ENCODE results near the gene MAP4K4.
A peak's percentile ranks its signal among the peaks of the same experiment; 100 is the strongest.

Gene MAP4K4

DNA sequence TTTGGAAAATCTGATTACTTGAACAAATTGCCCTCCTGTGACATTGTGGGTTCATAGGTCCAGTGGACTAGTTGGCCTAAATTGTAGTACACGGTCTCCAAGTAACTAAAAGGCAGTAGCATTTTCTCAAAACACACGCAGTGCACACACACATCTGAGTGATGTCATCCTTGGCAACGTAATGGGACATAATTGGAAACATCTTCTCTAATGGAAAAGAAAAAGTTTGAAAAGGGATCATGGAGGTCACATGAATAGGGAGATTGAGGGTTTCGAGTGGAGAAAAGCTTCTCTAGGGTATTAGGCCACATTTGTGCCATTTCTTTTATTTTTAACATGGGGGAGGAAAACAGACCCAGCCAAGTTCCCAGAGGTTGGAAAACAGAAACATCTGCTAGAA, 93.3 kb downstream of the MAP4K4 start:
- peak; percentile 85 to 88 for DNase-seq (ENCODE audit: low read depth in 2 of 2)

DNA sequence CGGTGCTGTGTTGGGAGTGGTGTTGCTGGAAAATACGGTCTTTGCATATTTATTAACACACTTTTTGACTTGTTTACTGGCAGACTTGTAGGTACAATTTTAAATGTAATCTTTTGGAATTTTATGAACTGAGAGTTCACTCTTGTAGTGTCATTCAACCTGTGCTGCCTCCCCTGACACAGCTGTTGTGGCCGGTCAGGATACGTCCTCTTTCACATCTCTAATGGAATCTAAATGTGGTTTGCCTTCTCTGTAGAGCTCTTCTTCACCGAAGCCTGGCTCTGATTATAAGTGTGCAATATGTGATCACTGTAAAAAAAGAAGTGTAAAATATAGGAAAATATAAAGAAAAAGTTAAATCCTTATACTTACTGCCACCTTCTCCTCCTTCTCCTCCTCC, 94.7 kb downstream of the MAP4K4 start:
- DNase-seq (ENCODE audit: low read depth in 2 of 2) = no peak

DNA sequence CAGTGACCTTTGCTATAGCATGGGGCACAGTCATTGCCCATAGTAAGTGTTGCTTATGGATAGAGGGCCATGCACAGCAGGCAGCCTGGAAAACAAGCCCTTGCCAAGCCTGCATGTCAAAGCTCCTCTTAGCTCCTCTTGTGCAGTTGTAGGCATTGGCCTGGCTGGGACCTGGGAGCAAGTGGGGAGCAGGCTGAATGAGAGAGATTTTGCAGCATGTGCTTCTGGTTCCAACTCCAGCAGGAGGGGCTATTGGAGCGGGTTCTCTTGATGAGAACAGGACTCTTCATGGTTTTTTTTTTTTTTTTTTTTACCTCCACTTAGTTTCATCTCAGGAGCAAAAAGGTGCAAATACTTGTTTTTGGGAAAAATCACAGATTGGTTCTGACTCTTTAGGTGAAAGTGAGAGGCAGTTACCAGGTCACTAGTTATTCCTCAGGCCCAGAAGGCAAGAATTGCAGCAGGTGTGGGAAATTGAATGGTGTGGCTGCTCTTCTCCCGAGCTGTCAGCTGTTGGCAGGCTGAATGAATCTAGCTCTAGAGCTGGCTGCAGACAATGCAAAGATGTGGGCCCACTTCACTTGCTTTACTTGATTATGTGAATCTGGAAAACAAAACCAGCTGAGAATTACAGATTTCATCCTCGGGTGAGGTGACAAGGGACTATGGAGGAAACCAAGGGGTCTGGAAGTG, 95.9 kb downstream of the MAP4K4 start:
- no peak for DNase-seq (ENCODE audit: low read depth in 2 of 2)

DNA sequence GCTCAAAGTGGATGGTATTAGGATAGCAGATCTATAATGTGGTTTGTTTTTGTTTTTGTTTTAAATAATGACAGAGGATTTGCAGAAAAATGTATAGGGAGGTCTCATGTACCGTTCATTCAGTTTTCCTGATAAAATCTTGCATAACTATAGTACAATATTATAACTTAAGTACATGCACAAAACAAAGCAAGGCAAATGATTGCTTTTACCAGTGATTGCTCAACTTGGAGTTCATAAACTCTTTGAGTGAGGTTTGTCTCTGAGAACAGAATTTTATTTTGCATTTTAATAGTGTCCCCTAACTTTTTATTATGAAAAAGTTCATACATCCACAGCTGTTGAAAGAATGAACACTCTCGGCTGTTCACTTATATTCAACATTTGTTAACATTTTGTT, 96.6 kb downstream of the MAP4K4 start:
- no peak for DNase-seq (ENCODE audit: low read depth in 2 of 2)

DNA sequence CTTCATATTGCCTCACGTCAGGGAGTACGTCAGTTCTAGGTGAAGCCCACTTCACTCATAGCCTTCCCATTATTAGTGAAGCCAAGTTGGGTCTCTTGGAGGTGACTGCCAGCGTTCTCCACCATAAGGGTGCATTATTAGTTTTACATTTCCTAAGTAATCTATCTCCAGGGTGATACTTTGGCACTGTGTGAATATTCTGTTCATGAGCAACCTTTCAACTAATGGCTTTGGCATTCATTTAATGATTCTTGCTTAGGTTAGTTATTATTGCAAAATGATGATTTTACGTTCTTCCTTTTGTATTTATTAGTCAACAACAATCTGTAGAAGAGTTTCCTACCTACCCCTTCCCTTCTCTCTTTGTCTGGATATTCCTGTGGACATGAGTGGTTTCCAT, 97.5 kb downstream of the MAP4K4 start:
- no peak for DNase-seq (ENCODE audit: low read depth in 2 of 2)

DNA sequence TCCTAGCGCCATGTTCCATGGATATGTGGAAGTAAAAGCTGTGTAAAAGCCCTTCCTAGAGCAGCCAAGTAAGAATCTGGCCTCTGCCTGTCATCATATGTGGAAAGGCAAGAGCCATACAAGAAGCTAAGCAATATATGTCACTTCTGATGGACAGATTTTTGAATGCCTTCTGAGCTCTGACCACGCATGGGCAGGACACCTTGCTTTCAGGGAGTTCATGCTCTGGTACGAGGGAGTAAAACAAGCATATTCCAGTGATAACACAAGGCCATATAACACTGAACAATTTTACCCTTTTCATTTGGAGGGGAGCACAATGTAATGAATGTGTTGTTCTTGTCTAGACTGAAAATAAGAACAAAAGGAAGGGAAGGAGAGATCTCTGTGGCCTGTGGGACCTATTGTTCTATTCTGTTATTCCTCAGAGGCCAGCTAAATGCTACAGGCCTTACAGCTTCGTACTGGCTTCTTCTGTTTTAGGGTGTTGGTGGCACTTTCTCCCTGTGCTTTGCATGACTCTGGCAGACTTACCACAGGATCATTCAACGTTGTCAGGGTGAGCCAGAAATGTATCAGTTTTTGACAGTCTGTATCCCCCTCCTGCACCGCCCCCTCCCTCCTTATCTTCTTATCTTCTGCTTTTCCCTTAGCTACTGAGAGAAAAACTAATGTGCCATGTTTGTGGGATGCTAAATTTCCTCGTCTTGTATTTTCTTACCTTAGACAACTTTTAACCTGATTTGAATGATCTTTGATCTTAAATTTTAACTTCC, 99.5 kb downstream of the MAP4K4 start:
- no peak for DNase-seq (ENCODE audit: low read depth in 2 of 2)

DNA sequence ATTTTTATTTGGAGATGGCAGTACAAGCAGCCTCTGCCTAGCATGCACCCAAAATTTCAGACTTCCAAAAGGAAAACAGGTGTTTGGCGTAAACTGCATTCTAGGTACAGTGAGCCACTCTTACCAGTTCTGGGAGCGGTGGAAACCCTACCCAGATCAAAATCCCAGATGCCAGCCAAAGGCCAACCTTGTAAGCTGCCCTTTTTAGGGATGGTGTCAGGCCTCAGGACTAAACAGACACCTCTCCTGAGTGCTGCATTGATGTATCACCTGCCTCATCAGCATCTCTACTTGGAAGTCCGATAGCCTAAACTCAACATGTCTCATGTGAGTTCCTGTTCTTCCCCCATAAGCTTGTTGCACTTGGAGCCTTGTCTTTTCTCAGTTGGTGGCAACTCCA, 104.0 kb downstream of the MAP4K4 start:
- DNase-seq (ENCODE audit: low read depth in 2 of 2) = no peak

DNA sequence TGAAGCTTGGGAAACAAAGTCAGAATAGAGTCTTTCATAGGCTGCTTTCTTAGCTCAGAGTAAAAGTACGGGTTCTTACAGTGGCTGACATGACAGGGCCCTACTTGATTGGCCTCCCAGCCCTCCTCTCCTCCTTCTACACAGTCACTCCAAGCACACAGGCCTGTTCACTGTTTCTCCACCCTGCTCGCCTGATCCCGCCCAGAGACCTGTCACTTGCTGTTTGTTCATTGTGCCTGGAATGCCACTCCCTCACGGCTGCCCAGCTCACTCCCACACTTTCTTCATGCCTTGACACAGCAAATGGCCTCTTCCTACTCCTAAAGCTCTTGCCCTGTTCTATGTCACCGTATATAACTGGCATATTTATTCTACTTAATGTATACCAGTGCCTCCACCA, 104.8 kb downstream of the MAP4K4 start:
- DNase-seq (ENCODE audit: low read depth in 2 of 2) = no peak

DNA sequence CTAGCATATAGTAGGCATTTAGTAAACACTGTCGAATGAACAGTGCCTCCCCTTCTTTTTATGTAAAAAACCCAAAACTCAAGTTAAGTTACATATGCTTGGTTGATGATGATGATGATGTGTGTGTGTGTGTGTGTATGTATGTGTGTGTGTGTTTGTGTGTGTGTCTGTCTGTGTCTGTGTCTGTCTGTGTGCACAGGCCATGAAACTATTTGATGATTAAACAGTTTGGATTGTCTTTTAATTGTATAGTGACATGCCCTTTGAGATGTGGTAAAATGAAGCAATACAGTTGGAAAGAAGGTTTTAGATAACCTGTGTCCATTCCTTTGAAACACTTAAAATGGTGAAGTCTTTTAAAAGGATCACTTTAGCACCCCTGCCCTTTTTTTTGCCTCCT, 105.6 kb downstream of the MAP4K4 start:
- DNase-seq (ENCODE audit: low read depth in 2 of 2) = peak in 1 of 2 experiments; percentile 56

DNA sequence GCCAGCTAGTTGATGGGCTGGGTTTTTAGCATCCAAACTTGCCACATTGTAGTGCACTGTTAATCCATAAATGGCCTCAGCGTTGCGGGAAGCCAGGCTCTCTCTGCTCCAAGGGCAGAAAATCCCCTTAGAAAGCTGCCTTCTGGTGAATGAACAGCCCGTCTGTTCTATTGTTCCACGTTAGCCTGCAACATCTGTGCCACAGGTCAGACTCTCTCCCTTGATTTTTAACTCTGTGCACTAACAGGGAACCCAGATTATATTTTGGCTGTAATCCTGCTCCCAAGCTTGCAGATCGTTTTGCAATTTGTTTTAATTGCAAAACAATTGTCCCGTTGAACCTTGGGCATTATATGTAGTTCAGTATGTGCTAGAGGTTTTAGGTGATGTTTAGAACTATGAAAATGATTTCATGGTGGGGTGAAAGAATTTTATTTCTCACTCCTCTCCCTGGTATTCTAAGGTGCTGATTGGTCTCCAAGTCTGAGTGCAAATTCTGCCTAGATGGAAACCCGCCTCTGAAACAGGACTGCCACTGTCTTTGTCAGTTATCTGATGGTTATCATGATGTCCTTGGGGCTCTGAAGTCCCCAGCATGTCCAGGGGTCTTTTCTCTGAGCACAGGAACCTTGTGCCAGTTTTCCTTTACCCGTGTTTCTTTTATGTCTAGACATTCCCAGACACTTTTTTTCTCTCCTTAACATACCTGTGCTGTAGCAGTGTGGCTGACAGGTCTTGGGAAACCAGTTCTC, 106.6 kb downstream of the MAP4K4 start:
- no peak for DNase-seq (ENCODE audit: low read depth in 2 of 2)

DNA sequence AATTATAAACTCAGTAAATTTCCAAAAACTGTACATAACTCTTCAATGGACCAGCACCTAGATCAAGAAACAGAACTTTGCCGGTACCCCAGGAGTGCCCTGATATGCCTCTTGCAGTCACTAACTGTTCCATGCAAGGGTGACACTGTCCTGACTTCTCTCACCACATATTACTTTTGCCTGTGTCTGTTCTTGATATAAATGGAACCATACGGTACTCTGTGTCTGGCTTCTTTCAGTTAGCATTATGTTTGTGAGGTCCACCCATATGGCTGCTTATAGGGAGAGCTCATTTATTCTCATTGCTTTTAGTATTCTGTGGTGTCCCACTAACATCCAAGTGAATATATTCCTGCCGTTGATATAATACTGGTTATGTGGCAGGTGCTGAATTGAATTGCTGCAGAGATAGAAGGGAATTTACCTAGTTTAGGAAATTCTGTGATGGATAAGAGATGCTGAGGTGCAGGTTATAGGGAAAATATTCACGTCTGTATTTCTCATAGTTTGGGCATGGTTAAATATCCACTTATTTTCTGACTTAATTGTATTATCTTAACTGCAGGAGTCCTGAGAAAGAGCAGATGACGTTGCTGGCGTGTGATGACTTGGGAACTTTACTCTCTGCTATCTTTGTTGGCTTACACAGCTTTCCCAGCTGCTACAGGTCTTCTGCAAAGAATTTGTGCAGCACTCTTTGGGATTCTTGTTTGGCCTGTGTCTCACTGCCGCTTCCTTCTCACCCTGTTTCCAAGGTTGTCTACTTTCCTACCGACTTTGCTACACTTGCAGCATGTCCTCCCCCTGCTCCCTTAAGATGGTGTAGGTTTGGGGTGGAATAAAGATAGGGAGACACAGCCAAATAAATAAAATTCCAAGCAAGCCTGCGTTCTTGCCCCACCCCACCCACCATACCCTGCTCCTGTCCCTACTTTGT, 107.9 kb downstream of the MAP4K4 start:
- DNase-seq (ENCODE audit: low read depth in 2 of 2) = no peak

DNA sequence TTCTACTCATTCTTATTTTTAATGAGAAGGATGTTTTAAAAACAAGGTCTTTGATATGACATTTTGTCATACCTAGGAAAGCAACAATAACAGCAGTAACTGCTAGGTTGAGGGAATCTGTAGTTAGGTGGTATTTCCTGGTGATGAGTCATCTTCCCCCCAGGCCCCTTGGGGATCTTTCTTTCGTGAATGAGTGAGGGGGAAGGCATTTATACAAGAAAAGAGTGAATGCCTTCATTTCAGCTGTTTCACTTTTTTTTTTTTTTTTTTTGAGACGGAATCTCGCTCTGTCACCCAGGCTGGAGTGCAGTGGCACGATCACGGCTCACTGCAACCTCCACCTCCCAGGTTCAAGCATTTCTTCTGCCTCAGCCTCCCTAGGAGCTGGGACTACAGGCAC, 108.6 kb downstream of the MAP4K4 start:
- DNase-seq (ENCODE audit: low read depth in 2 of 2) = peak; percentile 80

DNA sequence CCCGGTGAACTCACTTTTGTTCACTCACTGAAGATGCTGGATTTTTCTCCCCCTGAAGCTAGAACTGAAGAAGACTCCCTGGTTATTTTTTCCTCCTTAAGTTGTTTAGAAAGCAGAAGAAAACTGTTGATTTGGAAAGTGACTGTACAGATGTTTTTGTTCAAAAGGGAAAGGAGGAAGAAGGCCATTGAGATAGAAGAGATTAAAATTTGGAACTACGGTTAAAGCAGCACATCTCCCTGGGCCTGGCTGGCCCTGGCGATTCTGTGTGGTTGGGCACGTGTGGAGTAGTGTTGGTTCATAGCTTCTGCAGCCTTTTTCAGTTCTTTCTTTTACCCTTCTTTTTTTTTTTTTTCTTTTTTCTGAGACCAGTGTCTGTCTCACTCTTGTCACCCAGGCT, 109.2 kb downstream of the MAP4K4 start:
- no peak for DNase-seq (ENCODE audit: low read depth in 2 of 2)

DNA sequence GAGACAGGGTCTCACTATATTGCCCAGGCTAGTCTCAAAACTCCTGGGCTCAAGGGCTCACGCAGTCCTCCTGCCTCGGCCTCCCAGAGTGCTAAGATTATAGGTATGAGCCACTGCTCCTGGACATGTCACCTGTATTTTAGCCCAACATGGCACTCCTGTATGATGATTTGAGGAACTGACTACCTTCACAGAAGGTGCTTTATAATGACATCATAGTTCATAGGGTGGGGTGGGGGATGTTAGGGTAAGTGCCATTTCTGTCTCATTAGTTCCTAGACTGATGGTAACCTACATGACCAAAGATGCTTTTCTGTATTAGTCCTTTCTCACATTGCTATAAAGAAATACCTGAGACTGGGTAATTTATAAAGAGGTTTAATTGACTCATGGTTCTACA, 109.7 kb downstream of the MAP4K4 start:
- no peak for DNase-seq (ENCODE audit: low read depth in 2 of 2)

DNA sequence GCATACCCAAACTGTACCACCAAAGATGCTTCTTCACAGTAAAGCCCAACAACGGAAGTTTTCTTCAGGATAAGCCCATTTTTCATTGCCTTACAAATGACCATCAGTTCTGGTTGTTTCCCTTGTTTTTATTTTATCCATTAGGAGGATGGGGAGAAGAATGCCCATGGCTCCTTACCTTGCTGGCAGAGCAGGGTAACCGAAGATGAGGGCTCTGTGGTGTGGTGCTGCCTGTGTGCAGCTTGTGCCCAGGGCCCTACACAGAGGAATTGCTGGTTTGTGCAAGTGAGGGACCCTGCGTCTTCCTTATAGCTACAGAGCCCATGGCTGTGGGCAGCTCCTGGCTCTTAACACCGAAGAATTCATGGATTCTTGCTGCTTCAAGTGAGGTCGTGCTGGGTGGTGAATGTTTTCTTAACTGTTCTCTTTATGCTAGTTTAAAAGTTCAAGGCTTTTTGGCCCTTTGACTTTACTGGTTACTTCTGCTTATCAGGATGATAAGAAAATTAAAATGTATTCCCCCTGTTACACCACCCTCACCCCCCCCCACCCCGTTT, 110.6 kb downstream of the MAP4K4 start:
- no peak for DNase-seq (ENCODE audit: low read depth in 2 of 2)

DNA sequence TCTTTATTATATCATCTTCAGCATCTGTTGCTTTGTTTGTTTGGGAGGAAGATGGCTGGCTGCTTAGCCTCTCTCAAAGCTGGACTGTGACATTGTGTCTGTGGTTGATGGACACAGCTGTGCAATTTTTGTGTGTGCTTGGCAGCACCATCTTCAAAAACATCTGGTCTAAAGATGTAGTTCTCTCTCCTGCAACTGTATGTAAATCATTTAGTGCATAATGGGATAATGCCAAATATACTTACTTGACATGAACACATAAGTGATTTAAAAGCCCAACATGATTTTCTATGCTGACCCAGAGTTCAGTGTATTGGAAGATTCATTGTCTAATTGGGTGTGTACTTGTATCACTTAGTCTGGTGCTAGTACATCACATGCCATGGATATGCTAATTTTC, 112.2 kb downstream of the MAP4K4 start:
- peak; percentile 62 to 68 for DNase-seq (ENCODE audit: low read depth in 2 of 2)

DNA sequence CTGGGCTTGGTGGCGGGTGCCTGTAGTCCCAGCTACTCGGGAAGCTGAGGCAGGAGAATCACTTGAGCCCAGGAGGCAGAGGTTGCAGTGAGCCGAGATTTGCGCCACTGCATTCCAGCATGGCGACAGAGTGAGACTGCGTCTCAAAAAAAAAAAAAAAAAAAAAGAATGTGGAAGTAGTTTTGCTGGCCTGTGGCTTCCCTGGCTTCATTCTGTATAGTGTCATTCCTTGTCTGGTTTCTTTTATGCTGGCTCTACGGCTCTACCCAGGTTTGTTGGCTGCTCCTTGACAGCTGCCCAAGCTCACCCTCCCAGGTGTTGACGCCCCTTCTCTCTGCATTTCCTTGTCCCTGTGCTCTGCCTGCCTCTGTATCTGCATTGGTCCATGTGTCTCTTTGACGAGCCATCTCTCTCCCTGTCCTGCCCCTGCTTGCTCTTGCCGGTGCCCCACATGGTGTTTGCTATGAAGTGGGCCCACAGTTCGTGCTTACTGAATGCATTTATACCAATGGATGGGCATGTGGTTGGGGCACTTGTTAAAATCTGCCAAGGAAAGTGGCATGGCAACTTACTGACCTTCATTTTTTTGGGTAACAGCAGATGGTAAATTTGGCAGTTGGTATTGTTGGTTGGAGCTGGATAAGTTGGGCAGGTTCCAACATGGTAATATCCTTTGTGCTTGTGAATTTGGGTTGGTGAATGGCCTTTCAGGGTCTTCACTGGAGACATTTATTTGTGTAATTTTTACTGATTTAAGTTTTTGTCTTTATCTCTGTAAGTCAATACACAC, 113.9 kb downstream of the MAP4K4 start:
- no peak for DNase-seq (ENCODE audit: low read depth in 2 of 2)

DNA sequence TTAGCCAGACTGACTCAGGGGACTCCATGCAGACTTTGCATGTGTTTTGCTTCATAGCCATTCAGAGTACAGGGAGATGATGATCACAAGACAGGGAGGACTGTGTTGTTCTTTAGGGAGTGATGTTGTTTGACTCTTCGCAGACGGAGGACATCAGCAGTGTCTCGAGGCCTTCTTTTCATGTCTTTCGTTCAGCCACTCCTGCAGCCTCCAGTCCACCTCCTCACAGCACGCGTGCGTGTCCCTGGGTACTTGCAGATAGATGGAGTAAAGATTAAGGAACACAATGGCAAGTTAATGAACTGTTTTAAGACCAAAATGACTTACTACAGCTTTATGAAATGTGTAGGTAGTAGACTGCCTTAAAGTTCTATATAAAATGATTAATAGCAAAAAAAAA, 114.7 kb downstream of the MAP4K4 start:
- no peak for DNase-seq (ENCODE audit: low read depth in 2 of 2)

DNA sequence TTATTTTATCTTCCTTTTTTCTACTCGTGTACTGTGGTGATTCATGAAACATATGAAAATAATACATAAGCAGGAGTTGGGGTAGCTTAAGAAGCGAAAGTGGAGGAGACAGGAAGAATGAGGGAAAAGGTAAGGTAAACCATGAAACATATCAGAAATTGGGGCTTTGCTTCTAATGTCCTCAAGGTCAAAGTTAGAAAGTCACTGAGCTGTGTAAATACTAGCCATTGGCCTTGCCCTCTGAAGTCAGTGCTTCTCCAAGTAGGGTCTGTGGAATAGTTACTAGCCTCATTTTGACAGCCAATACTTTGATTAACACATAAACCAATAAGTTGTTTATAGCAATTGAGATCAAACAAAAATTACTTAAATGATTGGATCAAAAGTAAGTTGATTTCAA, 117.2 kb downstream of the MAP4K4 start:
- DNase-seq (ENCODE audit: low read depth in 2 of 2) = no peak

DNA sequence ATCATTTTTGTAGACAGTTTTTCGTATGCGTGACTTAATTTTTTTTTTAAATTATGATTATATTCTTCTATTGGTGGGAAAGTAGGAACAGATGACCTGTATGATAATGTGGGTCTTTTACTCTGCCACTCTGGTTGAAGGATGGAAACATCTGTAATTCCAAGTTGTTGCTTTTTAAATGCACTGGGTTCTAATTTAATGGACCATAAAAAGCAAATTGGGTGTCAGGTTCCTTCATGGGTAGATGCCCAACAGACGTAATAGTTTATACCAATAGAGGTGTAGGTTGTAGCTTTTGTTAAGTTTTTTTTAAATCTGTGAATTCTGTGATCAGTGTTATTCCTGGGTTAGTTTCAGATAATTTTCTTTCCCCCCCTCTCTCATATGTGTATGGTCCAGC, 117.6 kb downstream of the MAP4K4 start:
- no peak for DNase-seq (ENCODE audit: low read depth in 2 of 2)
